ENCODE measurements around the gene GALNT12.

The GALNT12 gene

GRCh38 chr9:98834386-98834785 lies 26.9 kb downstream of the GALNT12 start:
- no peak for FAIRE-seq

- no peak for FAIRE-seq
These were observed 28.7 kb downstream of the GALNT12 start for GRCh38 chr9:98836206-98836605.

GRCh38 chr9:98837516-98837915 lies 30.0 kb downstream of the GALNT12 start:
- no peak for FAIRE-seq

- no peak for FAIRE-seq
These were observed 30.8 kb downstream of the GALNT12 start for GRCh38 chr9:98838155-98838867.

- no peak for FAIRE-seq
These were observed 31.5 kb downstream of the GALNT12 start for GRCh38 chr9:98838868-98839565.

GRCh38 chr9:98839724-98840123 lies 32.3 kb downstream of the GALNT12 start:
- no peak for FAIRE-seq

- FAIRE-seq: no peak
These were observed 35.0 kb downstream of the GALNT12 start for GRCh38 chr9:98842510-98842909.

- FAIRE-seq: no peak
These were observed 38.6 kb downstream of the GALNT12 start for GRCh38 chr9:98846081-98846480.

GRCh38 chr9:98846879-98847278 lies 39.4 kb downstream of the GALNT12 start:
- no peak for FAIRE-seq

GRCh38 chr9:98848450-98849149 lies 41.1 kb downstream of the GALNT12 start:
- no peak for FAIRE-seq

GRCh38 chr9:98849563-98849962 lies 42.1 kb downstream of the GALNT12 start:
- FAIRE-seq: no peak

GRCh38 chr9:98850851-98851729 lies 43.6 kb downstream of the GALNT12 start:
- no peak for FAIRE-seq

GRCh38 chr9:98851730-98852459 lies 44.4 kb downstream of the GALNT12 start:
- FAIRE-seq: no peak

- FAIRE-seq: no peak
These were observed 44.9 kb downstream of the GALNT12 start for GRCh38 chr9:98852460-98852734.

GRCh38 chr9:98852961-98853360 lies 45.5 kb downstream of the GALNT12 start:
- FAIRE-seq: no peak

GRCh38 chr9:98854266-98854665 lies 46.8 kb downstream of the GALNT12 start:
- no peak for FAIRE-seq

GRCh38 chr9:98855592-98855991 lies 48.1 kb downstream of the GALNT12 start:
- FAIRE-seq: no peak

- FAIRE-seq: no peak
These were observed 49.5 kb downstream of the GALNT12 start for GRCh38 chr9:98856982-98857381.

- FAIRE-seq: no peak
These were observed 52.5 kb downstream of the GALNT12 start for GRCh38 chr9:98859941-98860340.

- FAIRE-seq: no peak
These were observed 53.4 kb downstream of the GALNT12 start for GRCh38 chr9:98860871-98861293.

- no peak for FAIRE-seq
These were observed 54.5 kb downstream of the GALNT12 start for GRCh38 chr9:98861781-98862504.

GRCh38 chr9:98862936-98863335 lies 55.5 kb downstream of the GALNT12 start:
- no peak for FAIRE-seq

Data from islet of Langerhans (tissue), 1 donor.